NCI-H226 (cell line): ENCODE results near the gene CACNA1C.

Experiments used
- DNase-seq: peaks from one replicate; pipeline ENCODE4 v3.0.0-alpha.2; 2015

The CACNA1C gene

GRCh38 chr12:2284321-2284813 lies 231.6 kb downstream of the CACNA1C start:
- peak; percentile 54 for DNase-seq

GRCh38 chr12:2284857-2285256 lies 232.1 kb downstream of the CACNA1C start:
- peak; percentile 76 for DNase-seq

GRCh38 chr12:2285462-2285861 lies 232.7 kb downstream of the CACNA1C start:
- DNase-seq, result no peak

- DNase-seq, result no peak
Observed at GRCh38 chr12:2286047-2286446, 233.3 kb downstream of the CACNA1C start.

- no peak for DNase-seq
Observed at GRCh38 chr12:2286461-2287131, 233.8 kb downstream of the CACNA1C start.

- no peak for DNase-seq
Observed at GRCh38 chr12:2287151-2287550, 234.4 kb downstream of the CACNA1C start.

- no peak for DNase-seq
Observed at GRCh38 chr12:2287589-2287988, 234.8 kb downstream of the CACNA1C start.

GRCh38 chr12:2288001-2288400 lies 235.2 kb downstream of the CACNA1C start:
- no peak for DNase-seq

GRCh38 chr12:2288471-2288870 lies 235.7 kb downstream of the CACNA1C start:
- DNase-seq, result no peak

GRCh38 chr12:2288875-2289274 lies 236.1 kb downstream of the CACNA1C start:
- DNase-seq, result no peak

GRCh38 chr12:2289525-2289924 lies 236.7 kb downstream of the CACNA1C start:
- no peak for DNase-seq

- DNase-seq, result no peak
Observed at GRCh38 chr12:2290091-2290490, 237.3 kb downstream of the CACNA1C start.

GRCh38 chr12:2290516-2291065 lies 237.8 kb downstream of the CACNA1C start:
- DNase-seq, result no peak

- no peak for DNase-seq
Observed at GRCh38 chr12:2291182-2291832, 238.5 kb downstream of the CACNA1C start.

GRCh38 chr12:2291947-2292346 lies 239.2 kb downstream of the CACNA1C start:
- DNase-seq, result no peak

- DNase-seq, result no peak
Observed at GRCh38 chr12:2292560-2292959, 239.8 kb downstream of the CACNA1C start.

GRCh38 chr12:2294651-2295475 lies 242.1 kb downstream of the CACNA1C start:
- DNase-seq, result peak; percentile 58

- peak; percentile 86 for DNase-seq
Observed at GRCh38 chr12:2295941-2296461, 243.2 kb downstream of the CACNA1C start.

GRCh38 chr12:2297004-2297403 lies 244.2 kb downstream of the CACNA1C start:
- DNase-seq, result no peak

- DNase-seq, result no peak
Observed at GRCh38 chr12:2297658-2298057, 244.9 kb downstream of the CACNA1C start.

- no peak for DNase-seq
Observed at GRCh38 chr12:2298556-2299200, 245.9 kb downstream of the CACNA1C start.

- peak; percentile 78 for DNase-seq
Observed at GRCh38 chr12:2299206-2299605, 246.4 kb downstream of the CACNA1C start.

GRCh38 chr12:2300168-2300567 lies 247.4 kb downstream of the CACNA1C start:
- DNase-seq, result no peak
